Brain microvascular endothelial cell (primary cell): ENCODE data around the gene SLC41A3.

ENCODE experiments used
- DNase-seq: peaks from one replicate; pipeline ENCODE4 v3.0.0-alpha.2; 2020
- H3K27ac ChIP-seq: fragments of 250-450 bp; sonication (Bioruptor Pico); 2 replicates; pipeline ENCODE4 v1.5.1; 2020; ENCODE audit warnings: mild to moderate bottlenecking, moderate library complexity
- H3K27me3 ChIP-seq: fragments of 250-450 bp; sonication (Bioruptor Pico); replicated peaks from 2 replicates; pipeline ENCODE4 v1.5.1; 2020; ENCODE audit warnings: mild to moderate bottlenecking
- H3K36me3 ChIP-seq: fragments of 250-450 bp; sonication (Bioruptor Pico); replicated peaks from 2 replicates; pipeline ENCODE4 v1.5.1; 2020; ENCODE audit warnings: mild to moderate bottlenecking
- H3K4me3 ChIP-seq: 2 replicates; pipeline ENCODE4 v1.5.1; 2011; ENCODE audit warnings: low read depth, mild to moderate bottlenecking, control low read depth, low read length, moderate library complexity
- in situ Hi-C: cut with HindIII; loops from 2 replicates; pipeline ENCODE4 v1.10.0; 2017; ENCODE audit warnings: low sequenced_read_pairs, low pct_ligation_motif_present
- TF ChIP-seq, protein P1 (sequence below): IDR thresholded peaks from 2 replicates; pipeline ENCODE4 v1.5.1; 2011; ENCODE audit warnings: low read depth, mild to moderate bottlenecking, moderate library complexity, low read length, control low read depth, inconsistent platforms; ENCODE audit errors: missing control alignments

The SLC41A3 gene

DNA sequence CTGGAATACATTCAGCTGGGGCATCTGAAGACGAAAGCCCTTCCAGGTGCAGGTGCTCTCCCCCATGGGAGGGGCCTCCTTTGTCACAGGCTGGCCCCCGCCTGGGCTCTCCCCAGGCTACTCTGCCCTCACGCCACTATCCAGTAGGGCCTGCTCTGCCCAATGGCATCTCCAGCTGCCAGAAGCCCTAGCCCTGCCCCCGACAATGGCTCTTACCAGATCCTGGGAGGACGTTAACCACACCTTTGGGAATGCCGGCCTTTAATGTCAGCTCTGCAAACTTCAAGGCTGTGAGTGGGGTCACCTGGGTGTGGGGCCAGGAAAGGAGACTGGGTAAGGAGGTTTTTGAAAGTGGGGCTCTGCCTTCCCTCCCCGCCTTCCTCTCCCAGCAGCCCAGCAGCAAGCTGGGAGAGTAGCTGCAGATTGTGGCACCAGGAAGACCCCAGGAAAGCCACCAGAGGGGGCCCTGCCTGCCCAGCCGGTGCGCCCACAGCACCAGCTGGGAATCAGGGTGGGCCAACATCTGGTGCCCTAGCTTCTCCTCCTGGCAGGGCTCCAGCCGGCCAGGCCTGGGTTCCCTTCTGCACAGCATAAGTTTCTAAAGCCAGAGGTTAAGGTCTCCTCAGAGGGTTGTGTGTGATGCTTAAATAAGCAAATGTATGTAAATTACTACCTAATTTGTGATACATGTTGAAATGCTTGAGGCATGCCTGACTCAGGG is 40.4 kb upstream of the SLC41A3 start:
- no peaks in the 10 kb centered on the region for H3K27me3 ChIP-seq
- in situ Hi-C loops = no loop called here
- H3K27ac ChIP-seq = no peak overlapping the region
- no peak overlapping the region for H3K4me3 ChIP-seq
- TF ChIP-seq, protein P1, sequence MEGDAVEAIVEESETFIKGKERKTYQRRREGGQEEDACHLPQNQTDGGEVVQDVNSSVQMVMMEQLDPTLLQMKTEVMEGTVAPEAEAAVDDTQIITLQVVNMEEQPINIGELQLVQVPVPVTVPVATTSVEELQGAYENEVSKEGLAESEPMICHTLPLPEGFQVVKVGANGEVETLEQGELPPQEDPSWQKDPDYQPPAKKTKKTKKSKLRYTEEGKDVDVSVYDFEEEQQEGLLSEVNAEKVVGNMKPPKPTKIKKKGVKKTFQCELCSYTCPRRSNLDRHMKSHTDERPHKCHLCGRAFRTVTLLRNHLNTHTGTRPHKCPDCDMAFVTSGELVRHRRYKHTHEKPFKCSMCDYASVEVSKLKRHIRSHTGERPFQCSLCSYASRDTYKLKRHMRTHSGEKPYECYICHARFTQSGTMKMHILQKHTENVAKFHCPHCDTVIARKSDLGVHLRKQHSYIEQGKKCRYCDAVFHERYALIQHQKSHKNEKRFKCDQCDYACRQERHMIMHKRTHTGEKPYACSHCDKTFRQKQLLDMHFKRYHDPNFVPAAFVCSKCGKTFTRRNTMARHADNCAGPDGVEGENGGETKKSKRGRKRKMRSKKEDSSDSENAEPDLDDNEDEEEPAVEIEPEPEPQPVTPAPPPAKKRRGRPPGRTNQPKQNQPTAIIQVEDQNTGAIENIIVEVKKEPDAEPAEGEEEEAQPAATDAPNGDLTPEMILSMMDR = no peak
- DNase-seq = no peak
- no peaks in the 10 kb centered on the region for H3K36me3 ChIP-seq

DNA sequence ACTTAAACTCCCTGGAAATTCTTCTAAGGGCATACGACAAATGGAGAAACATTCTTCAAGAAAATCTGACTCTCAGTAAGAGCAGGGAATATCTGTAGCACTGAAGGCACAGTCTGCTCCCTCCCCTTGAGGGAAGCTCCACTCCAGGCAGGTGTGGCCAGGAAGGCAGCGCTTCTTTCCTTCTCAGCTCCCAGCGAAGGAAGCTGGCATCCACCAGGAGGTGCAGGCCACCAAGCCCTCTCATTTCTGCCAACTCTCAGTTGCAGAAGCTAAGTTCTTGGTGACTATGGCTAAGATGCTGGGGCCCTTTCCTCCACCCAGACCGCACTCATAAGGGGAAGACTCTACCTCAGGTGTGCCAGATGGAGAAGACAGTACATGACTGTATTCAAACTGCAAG is 37.7 kb upstream of the SLC41A3 start:
- no peaks in the 10 kb centered on the region for H3K27me3 ChIP-seq
- H3K4me3 ChIP-seq = no peak overlapping the region
- DNase-seq = no peak
- in situ Hi-C loops = no loop called here
- no peaks in the 10 kb centered on the region for H3K36me3 ChIP-seq
- no peak overlapping the region for H3K27ac ChIP-seq
- TF ChIP-seq, protein P1 = no peak

DNA sequence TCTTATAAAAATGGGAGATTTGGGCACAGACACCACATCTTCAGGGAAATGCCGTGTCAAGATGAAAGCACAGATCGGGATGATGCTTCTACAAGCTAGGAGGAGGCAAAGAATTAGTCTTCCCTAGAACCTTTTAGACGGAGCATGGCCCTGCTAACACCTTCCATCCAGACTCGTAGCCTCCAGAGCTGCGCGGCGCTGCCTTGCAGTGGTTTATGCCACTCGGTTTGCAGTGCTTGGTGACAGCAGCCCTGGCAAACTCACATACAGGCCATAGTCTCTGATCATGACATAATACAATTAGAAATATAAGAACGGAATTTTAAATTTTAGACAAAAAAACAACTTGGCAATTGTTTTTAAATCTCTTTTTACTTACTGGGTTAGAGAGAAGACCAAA is 37.1 kb upstream of the SLC41A3 start:
- no peaks in the 10 kb centered on the region for H3K36me3 ChIP-seq
- in situ Hi-C loops = no loop called here
- TF ChIP-seq, protein P1 = no peak

DNA sequence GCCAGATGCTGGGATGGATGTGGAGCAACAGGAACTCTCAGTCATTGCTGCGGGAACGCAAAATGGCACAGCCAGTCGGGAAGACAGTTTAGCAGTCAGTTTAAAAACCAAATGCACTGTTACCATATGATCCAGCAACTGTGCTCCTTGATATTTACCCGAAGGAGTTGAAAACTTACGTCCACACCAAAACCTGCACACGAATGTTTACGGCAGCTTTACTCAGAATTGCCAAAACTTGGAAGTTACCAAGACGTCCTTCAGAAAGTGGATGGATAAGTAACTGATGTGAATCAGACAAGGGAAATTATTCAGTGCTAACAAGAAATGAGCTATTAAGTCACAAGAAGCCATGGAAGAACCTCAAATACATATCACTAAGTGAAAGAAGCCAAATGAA is 36.1 kb upstream of the SLC41A3 start:
- Histone ChIP-seq H3K36me3 (no peaks in the 10 kb centered on the region), H3K27ac (no peak overlapping the region), H3K4me3 (no peak overlapping the region), H3K27me3 (no peaks in the 10 kb centered on the region)
- no peak for DNase-seq
- TF ChIP-seq, protein P1 = no peak
- in situ Hi-C loops = no loop called here

More for the DNA sequence above, 37.1 kb upstream of the SLC41A3 start:
- no peak for DNase-seq
- no peak overlapping the region for H3K27ac ChIP-seq
- no peaks in the 10 kb centered on the region for H3K27me3 ChIP-seq
- H3K4me3 ChIP-seq = no peak overlapping the region

DNA sequence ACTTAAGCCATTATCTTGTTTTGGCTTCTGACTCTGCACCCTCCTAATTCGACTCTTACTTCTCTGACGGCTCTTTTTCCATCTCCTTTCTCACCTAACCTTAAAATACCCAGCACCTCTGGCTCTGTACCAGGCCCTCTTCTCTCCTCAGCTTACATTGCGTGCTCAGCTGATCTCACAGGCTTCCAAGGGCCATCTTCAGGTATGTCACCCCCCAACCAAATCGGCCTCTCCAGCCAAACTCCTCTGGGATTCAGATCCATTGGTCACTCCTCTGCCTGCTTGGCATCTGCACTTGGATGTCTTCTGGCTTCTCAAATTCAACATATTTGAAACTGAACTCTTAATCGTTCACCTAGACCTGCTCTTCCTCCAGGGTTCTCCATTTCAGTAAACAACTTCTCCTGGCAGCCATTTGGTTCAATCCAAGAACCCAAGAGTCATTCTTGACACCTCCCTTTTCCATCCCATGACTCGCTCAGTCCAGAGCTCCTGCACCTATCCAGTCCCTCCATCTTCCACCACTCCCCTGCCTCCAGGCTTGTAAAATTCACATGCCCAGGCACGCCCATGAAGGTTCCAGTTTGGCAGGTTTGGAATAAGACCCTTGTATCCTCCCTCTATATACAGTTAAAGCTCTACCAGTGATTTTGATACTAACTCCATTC is 35.2 kb upstream of the SLC41A3 start:
- no peak for DNase-seq
- Histone ChIP-seq H3K27ac (no peak overlapping the region), H3K36me3 (no peaks in the 10 kb centered on the region), H3K27me3 (no peaks in the 10 kb centered on the region), H3K4me3 (no peak overlapping the region)
- TF ChIP-seq, protein P1 = no peak
- in situ Hi-C loops = no loop called here

DNA sequence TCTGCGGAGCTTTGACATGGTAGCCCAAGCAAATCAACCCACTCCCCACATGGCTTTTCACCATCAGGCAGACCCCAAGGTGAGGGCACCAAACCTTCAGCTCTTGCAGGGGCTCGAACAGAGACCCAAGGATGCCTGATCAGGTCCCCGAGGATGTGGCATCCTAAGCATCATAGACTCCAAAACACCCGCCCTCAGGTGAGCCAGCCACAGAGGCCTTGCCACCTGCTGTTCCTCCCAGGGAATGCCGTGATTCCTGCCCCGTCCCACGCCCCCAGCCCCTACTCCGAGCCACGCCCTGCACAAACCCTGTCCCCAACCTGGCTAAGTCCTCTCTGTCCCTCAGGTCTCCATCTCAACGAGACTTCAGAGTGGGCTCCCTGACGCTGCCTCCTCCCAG is 34.7 kb upstream of the SLC41A3 start:
- no peak for DNase-seq
- TF ChIP-seq, protein P1 = no peak
- Histone ChIP-seq H3K27me3 (no peaks in the 10 kb centered on the region), H3K4me3 (no peak overlapping the region), H3K36me3 (no peaks in the 10 kb centered on the region), H3K27ac (no peak overlapping the region)
- in situ Hi-C loops = no loop called here
